ENCODE data around the gene SDK1. TPM values are rescaled to one million over a fixed set of nuclear protein-coding genes. Genes with fewer than 3 reads are reported as not detected.

The SDK1 gene
- total and polyA plus RNA-seq, 2 donors, result 3.2 to 7.8 TPM

- Histone ChIP-seq H3K9me3 (ENCODE audit: control insufficient read depth in 2 of 2, insufficient read depth in 1 of 2, low read length in 1 of 2) (no peaks in the 10 kb centered on the region), H3K36me3 (ENCODE audit: control insufficient read depth in 2 of 2, insufficient read depth in 2 of 2, low read length in 1 of 2) (no peaks in the 10 kb centered on the region), H3K27me3 (ENCODE audit: control insufficient read depth in 2 of 2, insufficient read depth in 1 of 2, low read length in 1 of 2) (no peaks in the 10 kb centered on the region), H3K27ac (ENCODE audit: low read depth in 1 of 2, low read length in 1 of 2) (no peak overlapping the region), H3K4me1 (ENCODE audit: control insufficient read depth in 2 of 2, insufficient read depth in 2 of 2, low read length in 2 of 2) (no peaks in the 10 kb centered on the region), H3K4me3 (ENCODE audit: low read length in 2 of 2) (no peak overlapping the region)
- 80% methylated on average over 10 of the region's 10 CpGs for WGBS
- DNase-seq (ENCODE audit: low read depth in 6 of 9, low spot score in 9 of 9), result peak in 7 of 9 donors; percentile 9 to 56 (median 24)
Observed at GRCh38 chr7:3897430-3898372, 596.6 kb downstream of the SDK1 start.

- no peaks in the 10 kb centered on the region for H3K36me3 ChIP-seq (ENCODE audit: control insufficient read depth in 2 of 2, insufficient read depth in 2 of 2, low read length in 1 of 2)
- 91% methylated on average over 9 of the region's 9 CpGs for WGBS
- no peaks in the 10 kb centered on the region for H3K9me3 ChIP-seq (ENCODE audit: control insufficient read depth in 2 of 2, insufficient read depth in 1 of 2, low read length in 1 of 2)
- no peak overlapping the region for H3K4me3 ChIP-seq (ENCODE audit: low read length in 2 of 2)
- no peaks in the 10 kb centered on the region for H3K27me3 ChIP-seq (ENCODE audit: control insufficient read depth in 2 of 2, insufficient read depth in 1 of 2, low read length in 1 of 2)
- no peaks in the 10 kb centered on the region for H3K4me1 ChIP-seq (ENCODE audit: control insufficient read depth in 2 of 2, insufficient read depth in 2 of 2, low read length in 2 of 2)
- H3K27ac ChIP-seq (ENCODE audit: low read depth in 1 of 2, low read length in 1 of 2), result no peak overlapping the region
- DNase-seq (ENCODE audit: low read depth in 6 of 9, low spot score in 9 of 9), result no peak
Observed at GRCh38 chr7:3899559-3899991, 598.5 kb downstream of the SDK1 start.

GRCh38 chr7:3908153-3908552 lies 607.1 kb downstream of the SDK1 start:
- no peaks in the 10 kb centered on the region for H3K9me3 ChIP-seq (ENCODE audit: control insufficient read depth in 2 of 2, insufficient read depth in 1 of 2, low read length in 1 of 2)
- 98% methylated on average over 19 of the region's 19 CpGs for WGBS
- H3K27ac ChIP-seq (ENCODE audit: low read depth in 1 of 2, low read length in 1 of 2), result no peak overlapping the region
- no peak overlapping the region for H3K4me3 ChIP-seq (ENCODE audit: low read length in 2 of 2)
- H3K36me3 ChIP-seq (ENCODE audit: control insufficient read depth in 2 of 2, insufficient read depth in 2 of 2, low read length in 1 of 2), result no peaks in the 10 kb centered on the region
- DNase-seq (ENCODE audit: low read depth in 6 of 9, low spot score in 9 of 9), result no peak
- H3K4me1 ChIP-seq (ENCODE audit: control insufficient read depth in 2 of 2, insufficient read depth in 2 of 2, low read length in 2 of 2), result no peaks in the 10 kb centered on the region
- no peaks in the 10 kb centered on the region for H3K27me3 ChIP-seq (ENCODE audit: control insufficient read depth in 2 of 2, insufficient read depth in 1 of 2, low read length in 1 of 2)

- Histone ChIP-seq H3K27ac (ENCODE audit: low read depth in 1 of 2, low read length in 1 of 2) (no peak overlapping the region), H3K4me3 (ENCODE audit: low read length in 2 of 2) (no peak overlapping the region), H3K9me3 (ENCODE audit: control insufficient read depth in 2 of 2, insufficient read depth in 1 of 2, low read length in 1 of 2) (no peaks in the 10 kb centered on the region), H3K36me3 (ENCODE audit: control insufficient read depth in 2 of 2, insufficient read depth in 2 of 2, low read length in 1 of 2) (no peaks in the 10 kb centered on the region), H3K4me1 (ENCODE audit: control insufficient read depth in 2 of 2, insufficient read depth in 2 of 2, low read length in 2 of 2) (no peaks in the 10 kb centered on the region), H3K27me3 (ENCODE audit: control insufficient read depth in 2 of 2, insufficient read depth in 1 of 2, low read length in 1 of 2) (no peaks in the 10 kb centered on the region)
- no peak for DNase-seq (ENCODE audit: low read depth in 6 of 9, low spot score in 9 of 9)
- WGBS, result 95% methylated on average over 7 of the region's 7 CpGs
Observed at GRCh38 chr7:3909128-3909527, 608.1 kb downstream of the SDK1 start.

DNA sequence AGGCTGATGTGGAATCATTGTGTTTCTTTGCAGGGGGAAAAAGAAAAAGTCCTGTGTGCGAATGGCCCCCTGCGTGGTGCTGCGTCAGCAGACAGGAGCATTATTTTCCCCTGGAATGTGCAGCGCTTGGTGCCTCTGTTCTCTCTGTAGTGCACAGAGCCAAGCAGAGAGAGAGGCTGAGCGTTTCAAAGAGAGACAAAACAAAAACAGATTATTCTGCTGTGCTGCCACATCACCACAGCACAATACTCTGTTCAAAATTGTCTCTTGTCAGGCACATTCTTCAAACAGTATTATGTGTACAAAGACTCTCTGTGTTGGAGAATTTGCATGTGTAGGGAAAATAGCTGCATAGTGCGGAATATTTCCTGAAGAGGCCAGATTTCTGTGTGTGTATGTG lies 609.0 kb downstream of the SDK1 start:
- 95% methylated on average over 6 of the region's 6 CpGs for WGBS
- no peak for DNase-seq (ENCODE audit: low read depth in 6 of 9, low spot score in 9 of 9)
- no peak overlapping the region for H3K27ac ChIP-seq (ENCODE audit: low read depth in 1 of 2, low read length in 1 of 2)
- H3K4me1 ChIP-seq (ENCODE audit: control insufficient read depth in 2 of 2, insufficient read depth in 2 of 2, low read length in 2 of 2), result no peaks in the 10 kb centered on the region
- H3K4me3 ChIP-seq (ENCODE audit: low read length in 2 of 2), result no peak overlapping the region
- H3K9me3 ChIP-seq (ENCODE audit: control insufficient read depth in 2 of 2, insufficient read depth in 1 of 2, low read length in 1 of 2), result no peaks in the 10 kb centered on the region
- H3K36me3 ChIP-seq (ENCODE audit: control insufficient read depth in 2 of 2, insufficient read depth in 2 of 2, low read length in 1 of 2), result no peaks in the 10 kb centered on the region
- no peaks in the 10 kb centered on the region for H3K27me3 ChIP-seq (ENCODE audit: control insufficient read depth in 2 of 2, insufficient read depth in 1 of 2, low read length in 1 of 2)

- H3K4me1 ChIP-seq (ENCODE audit: control insufficient read depth in 2 of 2, insufficient read depth in 2 of 2, low read length in 2 of 2), result no peaks in the 10 kb centered on the region
- H3K4me3 ChIP-seq (ENCODE audit: low read length in 2 of 2), result no peak overlapping the region
- H3K27me3 ChIP-seq (ENCODE audit: control insufficient read depth in 2 of 2, insufficient read depth in 1 of 2, low read length in 1 of 2), result no peaks in the 10 kb centered on the region
- H3K36me3 ChIP-seq (ENCODE audit: control insufficient read depth in 2 of 2, insufficient read depth in 2 of 2, low read length in 1 of 2), result no peaks in the 10 kb centered on the region
- H3K9me3 ChIP-seq (ENCODE audit: control insufficient read depth in 2 of 2, insufficient read depth in 1 of 2, low read length in 1 of 2), result no peaks in the 10 kb centered on the region
- WGBS, result 93% methylated on average over 4 of the region's 4 CpGs
- DNase-seq (ENCODE audit: low read depth in 6 of 9, low spot score in 9 of 9), result no peak
- H3K27ac ChIP-seq (ENCODE audit: low read depth in 1 of 2, low read length in 1 of 2), result no peak overlapping the region
Observed at GRCh38 chr7:3911685-3912084, 610.6 kb downstream of the SDK1 start.

DNA sequence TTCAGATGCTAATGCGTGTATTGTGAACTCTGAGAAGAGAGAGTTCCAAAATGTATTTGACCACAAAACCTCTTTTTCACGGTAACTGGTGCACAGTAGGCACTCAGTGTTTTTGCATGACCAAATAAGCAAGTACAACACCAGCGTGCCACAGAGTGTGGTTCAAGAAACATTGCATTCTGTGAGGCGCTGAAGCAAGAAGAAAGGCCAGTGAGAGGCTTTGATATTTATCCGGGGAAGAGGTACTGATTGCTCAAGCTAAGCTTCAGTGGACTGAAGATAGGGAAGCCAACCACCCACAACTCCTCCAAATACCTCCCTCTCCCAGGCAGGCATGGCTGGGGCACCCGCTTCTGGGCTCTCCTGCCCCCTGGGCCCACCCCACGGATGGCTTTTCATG lies 611.2 kb downstream of the SDK1 start:
- H3K36me3 ChIP-seq (ENCODE audit: control insufficient read depth in 2 of 2, insufficient read depth in 2 of 2, low read length in 1 of 2), result no peaks in the 10 kb centered on the region
- no peaks in the 10 kb centered on the region for H3K9me3 ChIP-seq (ENCODE audit: control insufficient read depth in 2 of 2, insufficient read depth in 1 of 2, low read length in 1 of 2)
- DNase-seq (ENCODE audit: low read depth in 6 of 9, low spot score in 9 of 9), result no peak
- no peak overlapping the region for H3K27ac ChIP-seq (ENCODE audit: low read depth in 1 of 2, low read length in 1 of 2)
- no peaks in the 10 kb centered on the region for H3K4me1 ChIP-seq (ENCODE audit: control insufficient read depth in 2 of 2, insufficient read depth in 2 of 2, low read length in 2 of 2)
- no peaks in the 10 kb centered on the region for H3K27me3 ChIP-seq (ENCODE audit: control insufficient read depth in 2 of 2, insufficient read depth in 1 of 2, low read length in 1 of 2)
- WGBS, result 93% methylated on average over 7 of the region's 7 CpGs
- no peak overlapping the region for H3K4me3 ChIP-seq (ENCODE audit: low read length in 2 of 2)

DNA sequence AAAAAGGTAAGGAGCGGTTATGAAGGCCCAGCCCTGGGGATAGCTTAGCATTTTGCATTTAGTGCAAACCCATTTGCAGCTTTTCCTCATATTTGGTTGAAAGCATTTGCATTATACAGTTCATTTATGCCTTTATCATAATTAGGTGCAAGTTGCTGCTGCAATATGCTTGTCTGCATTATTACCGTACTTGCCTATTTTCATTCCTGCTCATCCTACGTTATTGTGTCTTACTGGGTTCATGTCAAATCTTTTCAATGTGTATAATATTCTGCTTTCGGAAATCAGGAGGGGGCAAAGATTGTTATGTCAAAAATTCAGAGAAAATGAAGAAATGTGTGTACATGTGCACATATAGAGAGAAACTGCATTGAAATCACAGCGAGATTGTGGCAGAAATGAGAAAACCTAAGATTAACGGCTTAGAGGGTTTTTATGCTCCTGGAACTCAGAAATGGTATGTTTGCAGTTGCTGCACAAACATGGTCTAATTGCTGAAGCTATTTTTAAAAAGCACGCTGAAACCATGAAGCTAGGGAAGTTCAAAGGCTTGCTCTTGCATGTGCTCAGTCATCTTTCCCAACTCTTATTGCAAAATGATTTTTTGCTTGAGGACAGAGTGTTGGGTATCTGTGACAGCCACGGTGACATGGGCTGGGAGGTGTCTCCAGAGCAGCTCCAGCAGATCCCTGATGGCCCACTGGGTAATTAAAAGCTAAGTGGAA lies 613.2 kb downstream of the SDK1 start:
- no peaks in the 10 kb centered on the region for H3K27me3 ChIP-seq (ENCODE audit: control insufficient read depth in 2 of 2, insufficient read depth in 1 of 2, low read length in 1 of 2)
- WGBS, result 87% methylated on average over 8 of the region's 8 CpGs
- H3K27ac ChIP-seq (ENCODE audit: low read depth in 1 of 2, low read length in 1 of 2), result peak overlapping the region in 1 of 2 donors; percentile 15

DNA sequence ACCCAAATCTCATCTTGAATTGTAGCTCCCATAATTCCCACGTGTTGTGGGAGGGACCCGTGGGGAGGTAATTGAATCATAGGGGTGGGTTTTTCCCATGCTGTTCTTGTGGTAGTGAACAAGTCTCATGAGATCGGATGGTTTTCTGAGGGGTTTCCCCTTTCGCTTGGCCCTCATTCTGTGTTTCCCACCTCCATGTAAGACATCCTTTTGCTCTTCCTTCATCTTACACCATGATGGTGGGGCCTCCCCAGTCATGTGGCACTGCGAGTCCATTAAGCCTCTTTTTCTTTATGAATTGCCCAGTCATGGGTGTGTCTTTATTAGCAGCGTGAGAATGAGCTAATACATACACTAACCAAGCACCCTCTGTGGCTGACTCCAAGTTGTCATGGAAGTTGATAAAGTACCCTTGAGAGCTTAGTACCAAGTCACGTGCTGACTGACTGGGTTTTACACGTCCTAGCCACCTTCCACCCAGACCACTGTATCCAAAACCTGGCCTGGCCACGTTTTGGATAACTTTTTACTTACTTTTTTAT lies 614.4 kb downstream of the SDK1 start:
- no peak overlapping the region for H3K4me3 ChIP-seq (ENCODE audit: low read length in 2 of 2)
- no peaks in the 10 kb centered on the region for H3K36me3 ChIP-seq (ENCODE audit: control insufficient read depth in 2 of 2, insufficient read depth in 2 of 2, low read length in 1 of 2)
- WGBS, result 91% methylated on average over 9 of the region's 9 CpGs
- no peak for DNase-seq (ENCODE audit: low read depth in 6 of 9, low spot score in 9 of 9)
- no peak overlapping the region for H3K27ac ChIP-seq (ENCODE audit: low read depth in 1 of 2, low read length in 1 of 2)
- H3K27me3 ChIP-seq (ENCODE audit: control insufficient read depth in 2 of 2, insufficient read depth in 1 of 2, low read length in 1 of 2), result no peaks in the 10 kb centered on the region
- no peaks in the 10 kb centered on the region for H3K4me1 ChIP-seq (ENCODE audit: control insufficient read depth in 2 of 2, insufficient read depth in 2 of 2, low read length in 2 of 2)
- H3K9me3 ChIP-seq (ENCODE audit: control insufficient read depth in 2 of 2, insufficient read depth in 1 of 2, low read length in 1 of 2), result no peaks in the 10 kb centered on the region

More for the DNA sequence above, 613.2 kb downstream of the SDK1 start:
- Histone ChIP-seq H3K36me3 (ENCODE audit: control insufficient read depth in 2 of 2, insufficient read depth in 2 of 2, low read length in 1 of 2) (no peaks in the 10 kb centered on the region), H3K9me3 (ENCODE audit: control insufficient read depth in 2 of 2, insufficient read depth in 1 of 2, low read length in 1 of 2) (no peaks in the 10 kb centered on the region), H3K4me3 (ENCODE audit: low read length in 2 of 2) (no peak overlapping the region), H3K4me1 (ENCODE audit: control insufficient read depth in 2 of 2, insufficient read depth in 2 of 2, low read length in 2 of 2) (no peaks in the 10 kb centered on the region)
- no peak for DNase-seq (ENCODE audit: low read depth in 6 of 9, low spot score in 9 of 9)

All from thymus (tissue), 11 donors.